AG09309 (cell line): ENCODE results near the gene ITGA11.

Source experiments
- DNase-seq: peaks from one replicate; pipeline ENCODE4 v3.0.0-alpha.2; 2010; ENCODE audit warnings: low read depth
- H3K4me3 ChIP-seq: 2 replicates; pipeline ENCODE4 v1.5.1; 2011; ENCODE audit warnings: mild to moderate bottlenecking, low read depth, low read length, moderate library complexity; ENCODE audit not compliant: control insufficient read depth
- CTCF ChIP-seq: IDR thresholded peaks from 2 replicates; pipeline ENCODE4 v1.5.1; 2011; ENCODE audit warnings: mild to moderate bottlenecking, low read depth, low read length, inconsistent platforms; ENCODE audit not compliant: insufficient read depth, control insufficient read depth; ENCODE audit errors: missing control alignments

The ITGA11 gene

GRCh38 chr15:68431792-68432401, at the start of gene ITGA11:
TSS of gene ITGA11 (minus strand) at chr15:68432163. CDS start at chr15:68432066, 97 bp downstream.
- no peak for TF ChIP-seq CTCF
- peak within 1 kb of the TSS; percentile 98 for H3K4me3 ChIP-seq
- no peak for DNase-seq

GRCh38 chr15:68481321-68481720, 49.4 kb upstream of the ITGA11 start:
- DNase-seq = no peak
- no peak for TF ChIP-seq CTCF
- H3K4me3 ChIP-seq = no peak overlapping the region

- TF ChIP-seq CTCF = no peak
- no peak overlapping the region for H3K4me3 ChIP-seq
Measured at GRCh38 chr15:68480296-68480695, 48.3 kb upstream of the ITGA11 start.

GRCh38 chr15:68479870-68480269, 47.9 kb upstream of the ITGA11 start:
- no peak for TF ChIP-seq CTCF
- no peak for DNase-seq
- H3K4me3 ChIP-seq = no peak overlapping the region

More at GRCh38 chr15:68480296-68480695, 48.3 kb upstream of the ITGA11 start:
- no peak for DNase-seq

- peak; percentile 98 for DNase-seq
- TF ChIP-seq CTCF = no peak
- no peak overlapping the region for H3K4me3 ChIP-seq
Measured at GRCh38 chr15:68479406-68479805, 47.4 kb upstream of the ITGA11 start.

GRCh38 chr15:68478853-68479252, 46.9 kb upstream of the ITGA11 start:
- no peak for DNase-seq
- no peak overlapping the region for H3K4me3 ChIP-seq
- no peak for TF ChIP-seq CTCF

GRCh38 chr15:68475449-68475848, 43.5 kb upstream of the ITGA11 start:
- H3K4me3 ChIP-seq = no peak overlapping the region
- no peak for TF ChIP-seq CTCF
- DNase-seq = no peak
